HTERT RPE-1 (cell line): Measurements from ENCODE around the gene GJA3.

ENCODE experiments used
- in situ Hi-C: fragments of 300-500 bp; cut with MboI; formaldehyde crosslinking; loops from 4 replicates; pipeline ENCODE4 v1.14.3; 2020; ENCODE audit warnings: low sequenced_read_pairs

The GJA3 gene

DNA sequence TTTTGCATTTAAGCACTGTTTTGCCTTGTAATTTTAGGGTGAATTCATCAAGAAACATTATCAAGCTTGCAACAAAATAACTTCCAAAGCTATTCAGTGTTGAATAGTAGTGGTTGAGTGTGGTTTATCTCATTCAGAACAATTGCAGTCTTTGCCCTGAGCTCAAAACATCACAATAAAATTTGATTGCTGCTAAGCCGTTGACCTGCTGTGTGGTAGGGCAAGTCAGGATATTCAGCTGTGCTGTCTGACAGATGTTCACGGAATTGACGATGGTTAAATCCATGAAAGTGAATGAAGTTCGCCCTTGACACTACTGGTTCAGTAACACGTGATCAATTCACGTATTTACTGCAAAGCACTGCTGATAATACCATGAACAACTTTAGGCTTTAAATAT is 66.9 kb downstream of the GJA3 start:
- in situ Hi-C loops, result no loop called here

DNA sequence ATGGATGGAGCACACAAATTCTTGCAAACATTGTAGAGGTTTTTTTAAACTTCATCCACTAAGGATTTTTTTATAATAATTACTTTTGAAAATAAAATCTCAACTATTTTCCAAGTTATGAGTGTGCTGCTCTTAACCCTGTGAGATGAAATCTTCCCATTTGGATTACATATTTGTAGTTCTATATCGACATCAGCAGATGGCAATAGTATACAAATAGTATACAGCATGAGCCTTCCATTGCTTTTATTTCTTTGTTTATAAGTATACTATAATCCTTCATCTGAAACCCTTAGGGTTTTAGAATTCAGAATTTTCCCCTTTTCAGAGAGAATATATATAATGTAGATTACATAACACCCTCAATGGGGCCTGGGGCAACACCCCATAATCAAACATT is 70.5 kb downstream of the GJA3 start:
- in situ Hi-C loops, result no loop called here
